GM21360 (cell line): ENCODE data around the gene SIAH2.

ENCODE experiments used
- ATAC-seq: cut with Tn5 transposase; IDR thresholded peaks from one replicate; pipeline ENCODE4 v1.9.1; 2021; ENCODE audit warnings: mild to moderate bottlenecking, moderate library complexity; ENCODE audit not compliant: unreplicated experiment

SIAH2 gene

GRCh38 chr3:150749255-150749654, 13.7 kb downstream of the SIAH2 start:
- no peak for ATAC-seq

GRCh38 chr3:150748684-150749047, 14.3 kb downstream of the SIAH2 start:
- ATAC-seq, result no peak

- no peak for ATAC-seq
These were observed 14.9 kb downstream of the SIAH2 start for GRCh38 chr3:150747886-150748683.

- ATAC-seq, result no peak
These were observed 16.0 kb downstream of the SIAH2 start for GRCh38 chr3:150746791-150747590.

GRCh38 chr3:150745832-150746231, 17.1 kb downstream of the SIAH2 start:
- no peak for ATAC-seq

GRCh38 chr3:150744919-150745211, 18.1 kb downstream of the SIAH2 start:
- ATAC-seq, result no peak

GRCh38 chr3:150744041-150744918, 18.7 kb downstream of the SIAH2 start:
- no peak for ATAC-seq

- no peak for ATAC-seq
These were observed 19.5 kb downstream of the SIAH2 start for GRCh38 chr3:150743508-150743907.

- ATAC-seq, result no peak
These were observed 20.3 kb downstream of the SIAH2 start for GRCh38 chr3:150742679-150743078.

- no peak for ATAC-seq
These were observed 20.8 kb downstream of the SIAH2 start for GRCh38 chr3:150742141-150742523.

GRCh38 chr3:150741497-150742140, 21.4 kb downstream of the SIAH2 start:
- ATAC-seq, result no peak

GRCh38 chr3:150740733-150741496, 22.1 kb downstream of the SIAH2 start:
- ATAC-seq, result no peak

- no peak for ATAC-seq
These were observed 22.9 kb downstream of the SIAH2 start for GRCh38 chr3:150739877-150740645.

GRCh38 chr3:150739200-150739863, 23.6 kb downstream of the SIAH2 start:
- ATAC-seq, result no peak

GRCh38 chr3:150738688-150739087, 24.3 kb downstream of the SIAH2 start:
- no peak for ATAC-seq

- ATAC-seq, result no peak
These were observed 24.9 kb downstream of the SIAH2 start for GRCh38 chr3:150737874-150738679.

GRCh38 chr3:150736903-150737832, 25.8 kb downstream of the SIAH2 start:
- no peak for ATAC-seq
